ENCODE measurements around the gene LRRC37A3. TPM values are rescaled to one million over a fixed set of nuclear protein-coding genes. Genes with fewer than 3 reads are reported as not detected.
"Not testable (repeated sequence)": the region's sequence is repeated elsewhere in the genome, so short reads cannot be mapped to it uniquely, and the experiment has no call there.

Gene LRRC37A3
- polyA plus RNA-seq, 3 donors: 0.31 to 3.9 (median 0.56) TPM

DNA sequence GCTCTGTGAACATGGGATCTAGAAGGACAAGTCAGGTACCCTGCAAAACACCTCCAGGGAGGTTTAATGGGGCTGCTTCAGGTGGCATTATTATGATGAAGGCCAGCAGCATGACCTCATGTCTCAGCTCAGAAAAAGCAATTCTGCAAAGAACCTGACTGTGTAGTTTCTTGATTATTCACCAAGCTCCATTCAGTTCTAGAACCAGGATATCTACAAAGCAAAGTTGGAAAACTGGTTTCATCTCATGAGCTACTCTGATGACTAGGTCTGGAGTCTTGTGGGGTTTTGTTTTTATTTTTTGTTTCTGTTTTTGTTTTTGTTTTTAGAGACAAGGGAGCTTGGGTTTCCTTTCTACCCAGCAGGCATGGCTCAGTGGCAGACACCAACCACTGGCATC is 19.0 kb upstream of the LRRC37A3 start:
- H4K20me1 ChIP-seq (ENCODE audit: insufficient read depth, low read length): no peaks in the 10 kb centered on the region
- H3K27me3 Mint-ChIP-seq (ENCODE audit: low read depth in 3 of 3): peaks cover 0 to 1% (median 0%) of the 10 kb centered on the region in 3 donors
- H3K9ac ChIP-seq (ENCODE audit: insufficient read depth, low read length, poor library complexity, severe bottlenecking): no peak overlapping the region
- H3K36me3 ChIP-seq (replicated peaks in 1 of 2; ENCODE audit: control insufficient read depth in 1 of 2, insufficient read depth in 2 of 2, low read length in 2 of 2): no peaks in the 10 kb centered on the region
- H3K4me2 ChIP-seq (replicated peaks; ENCODE audit: extremely low read depth, low read length, poor library complexity, severe bottlenecking): no peak overlapping the region
- peaks cover 8% of the 10 kb centered on the region for H3K4me1 Mint-ChIP-seq
- peaks cover 7 to 9% of the 10 kb centered on the region in 2 donors for H3K4me1 ChIP-seq (ENCODE audit: control insufficient read depth in 1 of 2, insufficient read depth in 2 of 2, low read length in 2 of 2)
- H3K27me3 ChIP-seq (ENCODE audit: control insufficient read depth in 2 of 2, insufficient read depth in 2 of 2, low read length in 2 of 2): no peaks in the 10 kb centered on the region
- H3K79me2 ChIP-seq (ENCODE audit: insufficient read depth, low read length): no peaks in the 10 kb centered on the region
- H3K4me3 Mint-ChIP-seq: no peak overlapping the region
- no peak for TF ChIP-seq CTCF (IDR thresholded peaks at IDR 0.05)
- peaks cover 0 to 2% (median 0%) of the 10 kb centered on the region in 7 donors for H3K9me3 Mint-ChIP-seq
- no peak for DNase-seq
- no peaks in the 10 kb centered on the region for H3K9me3 ChIP-seq (replicated peaks in 1 of 2; ENCODE audit: control insufficient read depth in 1 of 2, insufficient read depth in 1 of 2, low read length in 2 of 2)
- intact Hi-C loops (cut with micrococcal nuclease): loop anchor here in 1 of 2 donors (10.0 kb wide), 1 partner anchor 163 kb away; no protein-coding TSS in a partner anchor
- no peak overlapping the region for H3K27ac ChIP-seq (ENCODE audit: low read depth in 1 of 2, low read length in 2 of 2)
- no peak overlapping the region for H2AFZ ChIP-seq (ENCODE audit: insufficient read depth, low read depth, low read length, poor library complexity, severe bottlenecking)
- no peak overlapping the region for H3K4me3 ChIP-seq (replicated peaks in 1 of 3; ENCODE audit: low read depth in 2 of 3, low read length in 3 of 3)
- H3K27ac Mint-ChIP-seq: no peak overlapping the region
- H3K36me3 Mint-ChIP-seq: peaks cover 0 to 3% of the 10 kb centered on the region in 2 donors

DNA sequence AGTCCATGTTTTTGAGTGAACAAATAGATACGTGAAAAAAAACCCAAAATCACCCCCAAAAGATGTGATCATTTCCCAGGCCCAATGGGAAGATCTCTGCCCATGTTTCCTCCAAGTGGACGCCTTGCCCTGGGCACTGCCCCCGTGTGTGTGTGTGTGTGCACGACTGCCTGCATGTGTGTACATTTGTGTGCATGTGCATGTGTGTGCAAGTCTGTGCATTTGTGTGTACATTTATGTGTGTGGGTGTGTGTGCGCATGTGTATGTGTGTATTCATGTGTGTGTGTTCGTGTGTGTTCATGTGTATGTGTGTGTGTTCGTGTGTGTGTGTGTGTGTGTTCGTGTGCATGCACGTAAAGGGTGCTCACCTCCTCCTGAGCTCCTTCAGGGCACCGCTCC is 16.8 kb upstream of the LRRC37A3 start:
- H3K9ac ChIP-seq (ENCODE audit: insufficient read depth, low read length, poor library complexity, severe bottlenecking): no peak overlapping the region
- DNase-seq: no peak
- H4K20me1 ChIP-seq (ENCODE audit: insufficient read depth, low read length): no peaks in the 10 kb centered on the region
- Mint-ChIP-seq H3K9me3 (peaks cover 0 to 2% (median 0%) of the 10 kb centered on the region in 7 donors), H3K4me3 (no peak overlapping the region), H3K27me3 (ENCODE audit: low read depth in 3 of 3) (peaks cover 0 to 3% (median 1%) of the 10 kb centered on the region in 3 donors), H3K27ac (no peak overlapping the region), H3K4me1 (peaks cover 8% of the 10 kb centered on the region), H3K36me3 (peaks cover 0 to 3% of the 10 kb centered on the region in 2 donors)
- no peaks in the 10 kb centered on the region for H3K36me3 ChIP-seq (replicated peaks in 1 of 2; ENCODE audit: control insufficient read depth in 1 of 2, insufficient read depth in 2 of 2, low read length in 2 of 2)
- 95% methylated on average over 7 of the region's 10 CpGs for WGBS (ENCODE audit: insufficient coverage)
- no peaks in the 10 kb centered on the region for H3K9me3 ChIP-seq (replicated peaks in 1 of 2; ENCODE audit: control insufficient read depth in 1 of 2, insufficient read depth in 1 of 2, low read length in 2 of 2)
- no peak overlapping the region for H3K4me2 ChIP-seq (replicated peaks; ENCODE audit: extremely low read depth, low read length, poor library complexity, severe bottlenecking)
- TF ChIP-seq CTCF (IDR thresholded peaks at IDR 0.05): no peak
- intact Hi-C loops (cut with micrococcal nuclease): loop anchor here in 1 of 2 donors (10.0 kb wide), 1 partner anchor 161 kb away; no protein-coding TSS in a partner anchor
- H3K27me3 ChIP-seq (ENCODE audit: control insufficient read depth in 2 of 2, insufficient read depth in 2 of 2, low read length in 2 of 2): no peaks in the 10 kb centered on the region
- no peak overlapping the region for H2AFZ ChIP-seq (ENCODE audit: insufficient read depth, low read depth, low read length, poor library complexity, severe bottlenecking)
- H3K4me1 ChIP-seq (ENCODE audit: control insufficient read depth in 1 of 2, insufficient read depth in 2 of 2, low read length in 2 of 2): peaks cover 7 to 9% of the 10 kb centered on the region in 2 donors
- no peak overlapping the region for H3K4me3 ChIP-seq (replicated peaks in 1 of 3; ENCODE audit: low read depth in 2 of 3, low read length in 3 of 3)
- no peak overlapping the region for H3K27ac ChIP-seq (ENCODE audit: low read depth in 1 of 2, low read length in 2 of 2)
- H3K79me2 ChIP-seq (ENCODE audit: insufficient read depth, low read length): no peaks in the 10 kb centered on the region

- H3K27me3 Mint-ChIP-seq (ENCODE audit: low read depth in 3 of 3); H3K36me3 ChIP-seq (replicated peaks in 1 of 2; ENCODE audit: control insufficient read depth in 1 of 2, insufficient read depth in 2 of 2, low read length in 2 of 2); DNase-seq; H3K9me3 Mint-ChIP-seq; H3K36me3 Mint-ChIP-seq; H3K27me3 ChIP-seq (ENCODE audit: control insufficient read depth in 2 of 2, insufficient read depth in 2 of 2, low read length in 2 of 2); H3K4me1 ChIP-seq (ENCODE audit: control insufficient read depth in 1 of 2, insufficient read depth in 2 of 2, low read length in 2 of 2); H4K20me1 ChIP-seq (ENCODE audit: insufficient read depth, low read length); H3K4me1 Mint-ChIP-seq; H3K4me2 ChIP-seq (replicated peaks; ENCODE audit: extremely low read depth, low read length, poor library complexity, severe bottlenecking); H2AFZ ChIP-seq (ENCODE audit: insufficient read depth, low read depth, low read length, poor library complexity, severe bottlenecking); H3K27ac ChIP-seq (ENCODE audit: low read depth in 1 of 2, low read length in 2 of 2); H3K4me3 Mint-ChIP-seq; H3K9me3 ChIP-seq (replicated peaks in 1 of 2; ENCODE audit: control insufficient read depth in 1 of 2, insufficient read depth in 1 of 2, low read length in 2 of 2); H3K9ac ChIP-seq (ENCODE audit: insufficient read depth, low read length, poor library complexity, severe bottlenecking); H3K4me3 ChIP-seq (replicated peaks in 1 of 3; ENCODE audit: low read depth in 2 of 3, low read length in 3 of 3); H3K79me2 ChIP-seq (ENCODE audit: insufficient read depth, low read length); H3K27ac Mint-ChIP-seq: not testable (repeated sequence)
- WGBS (ENCODE audit: insufficient coverage): no CpG with 5 or more reads among the region's 6 CpGs
- intact Hi-C loops (cut with micrococcal nuclease): loop anchor here in 1 of 2 donors (10.0 kb wide), 1 partner anchor 160 kb away; no protein-coding TSS in a partner anchor
Observed at GRCh38 chr17:64934284-64934778, 15.1 kb upstream of the LRRC37A3 start.

Measured in CD14-positive monocyte (primary cell).